ENCODE results near the gene SMARCA4.

Gene SMARCA4

GRCh38 chr19:10976131-10976892 lies 15.5 kb downstream of the SMARCA4 start:
- ATAC-seq (replicated peaks) (no peak), DNase-seq (no peak)
- Mint-ChIP-seq H3K27ac (peak overlapping the region; percentile 10 to 56), H3K4me3 (no peak overlapping the region), H3K4me1 (ENCODE audit: low read depth in 2 of 2) (peaks cover 13 to 22% of the 10 kb centered on the region in 2 donors), H3K36me3 (ENCODE audit: insufficient read depth) (peaks cover 9% of the 10 kb centered on the region), H3K9me3 (no peaks in the 10 kb centered on the region), H3K27me3 (no peaks in the 10 kb centered on the region)

DNA sequence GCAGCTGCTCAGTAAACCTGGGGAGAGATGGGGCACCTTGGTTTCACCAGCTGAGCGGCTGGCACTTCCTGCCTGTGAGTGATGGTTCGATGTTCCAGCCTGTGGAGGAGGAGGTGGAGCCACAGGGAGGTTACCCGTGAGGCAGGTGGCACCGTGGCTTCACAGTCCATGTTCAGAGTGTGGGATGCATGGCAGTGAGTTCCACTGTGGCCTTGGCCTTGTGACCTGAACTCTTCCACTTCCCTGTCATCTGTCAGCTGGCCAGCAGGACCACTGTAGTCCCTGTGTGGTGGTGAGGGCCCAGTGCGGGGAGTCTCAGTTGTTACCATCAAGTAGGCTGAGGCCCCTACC lies 16.9 kb downstream of the SMARCA4 start:
- Mint-ChIP-seq H3K9me3 (no peaks in the 10 kb centered on the region), H3K27ac (peak overlapping the region in 1 of 2 donors; percentile 21), H3K36me3 (ENCODE audit: insufficient read depth) (peaks cover 9% of the 10 kb centered on the region), H3K4me1 (ENCODE audit: low read depth in 2 of 2) (peaks cover 13 to 24% of the 10 kb centered on the region in 2 donors), H3K27me3 (no peaks in the 10 kb centered on the region), H3K4me3 (no peak overlapping the region)
- ATAC-seq (replicated peaks): no peak
- no peak for DNase-seq

GRCh38 chr19:10979951-10980381 lies 19.1 kb downstream of the SMARCA4 start:
- Mint-ChIP-seq H3K9me3 (no peaks in the 10 kb centered on the region), H3K4me3 (no peak overlapping the region), H3K4me1 (ENCODE audit: low read depth in 2 of 2) (peaks cover 7 to 24% of the 10 kb centered on the region in 2 donors), H3K27me3 (no peaks in the 10 kb centered on the region), H3K27ac (peak overlapping the region; percentile 17 to 35), H3K36me3 (ENCODE audit: insufficient read depth) (peaks cover 3% of the 10 kb centered on the region)
- ATAC-seq (replicated peaks): peak; percentile 56
- DNase-seq: no peak

GRCh38 chr19:10981252-10981895 lies 20.5 kb downstream of the SMARCA4 start:
- ATAC-seq (replicated peaks) (no peak), DNase-seq (no peak)
- no peak overlapping the region for H3K4me3 Mint-ChIP-seq
- H3K27me3 Mint-ChIP-seq: no peaks in the 10 kb centered on the region
- no peak overlapping the region for H3K27ac Mint-ChIP-seq
- H3K4me1 Mint-ChIP-seq (ENCODE audit: low read depth in 2 of 2): peaks cover 4 to 16% of the 10 kb centered on the region in 2 donors
- H3K36me3 Mint-ChIP-seq (ENCODE audit: insufficient read depth): peaks cover 3% of the 10 kb centered on the region
- H3K9me3 Mint-ChIP-seq: no peaks in the 10 kb centered on the region

DNA sequence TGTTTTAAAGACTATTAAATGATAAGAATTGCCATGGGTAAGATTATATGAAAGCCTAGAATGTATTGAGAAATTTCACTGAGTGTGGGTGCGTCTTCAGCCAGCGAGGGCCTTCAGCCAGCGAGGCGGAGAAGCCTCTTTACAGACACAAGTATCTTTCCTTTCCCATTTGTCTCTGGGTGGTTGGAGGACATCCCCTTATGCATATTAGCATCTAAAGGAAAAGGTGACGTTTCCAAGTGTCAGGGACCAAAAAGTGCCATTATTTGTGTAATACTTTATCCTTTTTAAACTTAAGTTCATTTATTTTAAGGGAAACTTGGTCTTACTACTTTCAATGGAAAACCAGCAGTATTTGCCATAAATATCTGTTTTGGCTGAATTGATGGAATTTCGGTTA lies 22.2 kb downstream of the SMARCA4 start:
- peak overlapping the region; percentile 28 to 70 for H3K27ac Mint-ChIP-seq
- no peak overlapping the region for H3K4me3 Mint-ChIP-seq
- no peak for DNase-seq
- H3K4me1 Mint-ChIP-seq (ENCODE audit: low read depth in 2 of 2): peaks cover 4 to 11% of the 10 kb centered on the region in 2 donors
- no peaks in the 10 kb centered on the region for H3K9me3 Mint-ChIP-seq
- ATAC-seq (replicated peaks): no peak
- H3K27me3 Mint-ChIP-seq: no peaks in the 10 kb centered on the region
- peaks cover 3% of the 10 kb centered on the region for H3K36me3 Mint-ChIP-seq (ENCODE audit: insufficient read depth)

- Mint-ChIP-seq H3K4me3 (no peak overlapping the region), H3K4me1 (ENCODE audit: low read depth in 2 of 2) (peaks cover 7 to 8% of the 10 kb centered on the region in 2 donors), H3K9me3 (no peaks in the 10 kb centered on the region), H3K36me3 (ENCODE audit: insufficient read depth) (peaks cover 8% of the 10 kb centered on the region), H3K27me3 (no peaks in the 10 kb centered on the region), H3K27ac (peak overlapping the region; percentile 38 to 46)
- DNase-seq (no peak), ATAC-seq (replicated peaks) (no peak)
These were observed 23.4 kb downstream of the SMARCA4 start for GRCh38 chr19:10984166-10984735.

- Mint-ChIP-seq H3K27ac (peak overlapping the region in 1 of 2 donors; percentile 46), H3K9me3 (no peaks in the 10 kb centered on the region), H3K27me3 (no peaks in the 10 kb centered on the region), H3K4me1 (ENCODE audit: low read depth in 2 of 2) (peaks cover 4 to 7% of the 10 kb centered on the region in 2 donors), H3K4me3 (no peak overlapping the region), H3K36me3 (ENCODE audit: insufficient read depth) (peaks cover 16% of the 10 kb centered on the region)
- no peak for ATAC-seq (replicated peaks)
- DNase-seq: no peak
These were observed 24.7 kb downstream of the SMARCA4 start for GRCh38 chr19:10985502-10985901.

GRCh38 chr19:10986301-10987127 lies 25.7 kb downstream of the SMARCA4 start:
- H3K27me3 Mint-ChIP-seq: no peaks in the 10 kb centered on the region
- H3K36me3 Mint-ChIP-seq (ENCODE audit: insufficient read depth): peaks cover 25% of the 10 kb centered on the region
- H3K4me1 Mint-ChIP-seq (ENCODE audit: low read depth in 2 of 2): peaks cover 4 to 7% of the 10 kb centered on the region in 2 donors
- ATAC-seq (replicated peaks) (no peak), DNase-seq (no peak)
- H3K27ac Mint-ChIP-seq: no peak overlapping the region
- H3K4me3 Mint-ChIP-seq: no peak overlapping the region
- no peaks in the 10 kb centered on the region for H3K9me3 Mint-ChIP-seq

DNA sequence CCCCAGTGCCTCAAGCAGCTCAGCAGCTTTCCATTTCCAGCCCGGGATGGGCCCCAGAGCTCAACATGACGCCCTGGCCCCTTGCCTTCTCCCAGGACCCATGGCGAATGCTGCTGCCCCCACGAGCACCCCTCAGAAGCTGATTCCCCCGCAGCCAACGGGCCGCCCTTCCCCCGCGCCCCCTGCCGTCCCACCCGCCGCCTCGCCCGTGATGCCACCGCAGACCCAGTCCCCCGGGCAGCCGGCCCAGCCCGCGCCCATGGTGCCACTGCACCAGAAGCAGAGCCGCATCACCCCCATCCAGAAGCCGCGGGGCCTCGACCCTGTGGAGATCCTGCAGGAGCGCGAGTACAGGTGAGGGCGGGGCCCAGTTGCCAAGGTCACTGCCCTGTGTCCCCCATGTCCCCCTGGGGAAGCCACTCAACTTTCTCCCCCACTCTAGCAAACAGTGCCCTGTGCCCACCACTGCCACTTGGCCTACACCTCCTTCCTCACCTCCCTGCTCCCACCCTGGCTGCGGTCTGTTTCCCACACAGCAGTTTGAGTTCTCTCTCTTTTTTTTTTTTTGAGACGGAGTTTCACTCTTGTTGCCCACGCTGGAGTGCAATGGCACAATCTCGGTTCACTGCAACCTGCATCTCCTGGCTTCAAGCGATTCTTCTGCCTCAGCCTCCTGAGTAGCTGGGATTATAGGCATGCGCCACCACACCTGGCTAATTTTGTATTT lies 26.9 kb downstream of the SMARCA4 start:
- no peaks in the 10 kb centered on the region for H3K9me3 Mint-ChIP-seq
- no peaks in the 10 kb centered on the region for H3K27me3 Mint-ChIP-seq
- H3K27ac Mint-ChIP-seq: no peak overlapping the region
- peaks cover 34% of the 10 kb centered on the region for H3K36me3 Mint-ChIP-seq (ENCODE audit: insufficient read depth)
- H3K4me3 Mint-ChIP-seq: no peak overlapping the region
- DNase-seq (no peak), ATAC-seq (replicated peaks) (no peak)
- H3K4me1 Mint-ChIP-seq (ENCODE audit: low read depth in 2 of 2): peaks cover 4% of the 10 kb centered on the region in 2 donors

- Mint-ChIP-seq H3K4me1 (ENCODE audit: low read depth in 2 of 2) (peaks cover 4% of the 10 kb centered on the region in 2 donors), H3K36me3 (ENCODE audit: insufficient read depth) (peaks cover 40% of the 10 kb centered on the region), H3K4me3 (no peak overlapping the region), H3K27me3 (no peaks in the 10 kb centered on the region), H3K27ac (no peak overlapping the region), H3K9me3 (no peaks in the 10 kb centered on the region)
- ATAC-seq (replicated peaks) (no peak), DNase-seq (no peak)
These were observed 27.6 kb downstream of the SMARCA4 start for GRCh38 chr19:10988380-10988779.

DNA sequence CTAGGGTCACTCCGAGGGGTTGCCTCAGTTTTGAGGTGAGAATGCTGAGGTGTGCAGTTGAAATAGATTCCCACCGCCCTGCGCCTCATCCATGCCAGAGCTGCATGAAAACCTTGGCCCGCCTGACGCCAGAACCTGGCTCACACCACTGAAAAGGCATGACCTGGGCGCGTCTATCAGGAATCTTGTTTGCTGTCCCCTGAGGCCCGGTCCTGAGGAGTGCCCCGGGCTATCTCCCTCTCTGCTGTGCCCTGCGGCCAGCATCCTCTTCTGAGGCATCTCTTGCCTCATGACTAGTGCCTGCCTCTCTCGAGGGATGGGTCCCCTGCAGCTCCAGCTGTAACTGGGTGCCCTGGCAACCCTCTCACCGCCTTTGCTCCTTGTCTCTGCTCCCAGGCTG lies 28.1 kb downstream of the SMARCA4 start:
- Mint-ChIP-seq H3K27me3 (no peaks in the 10 kb centered on the region), H3K36me3 (ENCODE audit: insufficient read depth) (peaks cover 45% of the 10 kb centered on the region), H3K4me3 (no peak overlapping the region), H3K27ac (no peak overlapping the region), H3K9me3 (no peaks in the 10 kb centered on the region), H3K4me1 (ENCODE audit: low read depth in 2 of 2) (peaks cover 4% of the 10 kb centered on the region in 2 donors)
- DNase-seq: no peak
- ATAC-seq (replicated peaks): no peak

DNA sequence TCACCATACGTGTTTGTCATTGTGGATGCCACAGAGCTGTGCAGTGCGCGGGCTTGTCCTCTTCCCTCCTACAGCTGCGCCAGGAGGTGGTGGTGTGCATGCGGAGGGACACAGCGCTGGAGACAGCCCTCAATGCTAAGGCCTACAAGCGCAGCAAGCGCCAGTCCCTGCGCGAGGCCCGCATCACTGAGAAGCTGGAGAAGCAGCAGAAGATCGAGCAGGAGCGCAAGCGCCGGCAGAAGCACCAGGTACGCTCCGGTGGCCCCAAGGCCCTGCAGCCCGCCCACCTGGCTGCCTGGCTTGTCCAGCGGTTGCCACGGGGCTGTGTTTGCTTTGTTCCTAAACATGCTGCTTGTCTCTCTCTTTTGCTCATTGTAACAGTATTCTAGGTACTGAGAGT lies 30.2 kb downstream of the SMARCA4 start:
- Mint-ChIP-seq H3K4me1 (ENCODE audit: low read depth in 2 of 2) (peaks cover 0 to 4% of the 10 kb centered on the region in 2 donors), H3K4me3 (no peak overlapping the region), H3K27ac (no peak overlapping the region), H3K9me3 (no peaks in the 10 kb centered on the region), H3K27me3 (no peaks in the 10 kb centered on the region), H3K36me3 (ENCODE audit: insufficient read depth) (peaks cover 64% of the 10 kb centered on the region)
- ATAC-seq (replicated peaks) (no peak), DNase-seq (no peak)
